ENCODE data around the gene METTL5.
"Not testable (repeated sequence)": the region's sequence is repeated elsewhere in the genome, so short reads cannot be mapped to it uniquely, and the experiment has no call there.

Gene METTL5

DNA sequence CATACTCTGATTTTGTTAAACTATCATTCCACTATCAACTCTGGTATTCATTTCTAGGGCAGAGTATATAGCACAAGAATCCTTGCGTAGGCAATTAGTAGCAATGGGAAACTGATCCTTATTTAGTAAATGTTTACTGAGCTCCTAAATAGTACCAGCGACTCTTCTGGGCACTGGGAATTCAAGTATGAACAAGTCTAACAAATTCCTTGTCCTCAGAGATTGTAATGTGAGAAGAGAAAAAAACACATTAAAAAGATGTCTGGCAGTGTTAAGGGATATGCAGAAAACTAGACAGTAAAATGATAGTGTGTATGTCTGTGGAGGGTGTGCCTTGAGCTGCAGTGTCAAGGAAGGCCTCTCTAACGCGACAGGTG lies 721 bp downstream of the METTL5 start:
- H3K9me3 ChIP-seq (ENCODE audit: insufficient read depth, low read length, severe bottlenecking) = no peaks in the 10 kb centered on the region
- H3K4me1 ChIP-seq (ENCODE audit: insufficient read depth, low read length) = peaks cover 46% of the 10 kb centered on the region

GRCh38 chr2:169822785-169823392 lies 1.8 kb downstream of the METTL5 start:
- Histone ChIP-seq H3K27ac (ENCODE audit: low read length) (0 out of 2 replicates have a peak overlapping the region, but pooled peaks have one; percentile 4), H4K20me1 (ENCODE audit: insufficient read depth, low read length) (0 out of 2 replicates have a peak, but pooled peaks cover 2% of the 10 kb centered on the region), H3K36me3 (ENCODE audit: insufficient read depth, low read length) (peaks cover 35% of the 10 kb centered on the region), H3K79me2 (ENCODE audit: insufficient read depth, low read length) (peaks cover 51% of the 10 kb centered on the region), H3K4me3 (ENCODE audit: low read depth in 1 of 2, low read length in 2 of 2) (peak overlapping the region in 1 of 2 experiments; percentile 65; a peak in 1 of 4 replicates), H3K9me3 (ENCODE audit: insufficient read depth, low read length, severe bottlenecking) (no peaks in the 10 kb centered on the region), H3K4me1 (ENCODE audit: insufficient read depth, low read length) (peaks cover 38% of the 10 kb centered on the region), H3K9ac (ENCODE audit: low read depth, low read length) (peak overlapping the region; percentile 71; the same call in 1 of the 2 replicates), H3K27me3 (ENCODE audit: insufficient read depth, low read length, poor library complexity) (no peaks in the 10 kb centered on the region), H3K4me2 (ENCODE audit: insufficient read depth, low read length) (peak overlapping the region; percentile 97), H2AFZ (ENCODE audit: low read depth, low read length) (no peak overlapping the region)
- TF ChIP-seq, protein P1, sequence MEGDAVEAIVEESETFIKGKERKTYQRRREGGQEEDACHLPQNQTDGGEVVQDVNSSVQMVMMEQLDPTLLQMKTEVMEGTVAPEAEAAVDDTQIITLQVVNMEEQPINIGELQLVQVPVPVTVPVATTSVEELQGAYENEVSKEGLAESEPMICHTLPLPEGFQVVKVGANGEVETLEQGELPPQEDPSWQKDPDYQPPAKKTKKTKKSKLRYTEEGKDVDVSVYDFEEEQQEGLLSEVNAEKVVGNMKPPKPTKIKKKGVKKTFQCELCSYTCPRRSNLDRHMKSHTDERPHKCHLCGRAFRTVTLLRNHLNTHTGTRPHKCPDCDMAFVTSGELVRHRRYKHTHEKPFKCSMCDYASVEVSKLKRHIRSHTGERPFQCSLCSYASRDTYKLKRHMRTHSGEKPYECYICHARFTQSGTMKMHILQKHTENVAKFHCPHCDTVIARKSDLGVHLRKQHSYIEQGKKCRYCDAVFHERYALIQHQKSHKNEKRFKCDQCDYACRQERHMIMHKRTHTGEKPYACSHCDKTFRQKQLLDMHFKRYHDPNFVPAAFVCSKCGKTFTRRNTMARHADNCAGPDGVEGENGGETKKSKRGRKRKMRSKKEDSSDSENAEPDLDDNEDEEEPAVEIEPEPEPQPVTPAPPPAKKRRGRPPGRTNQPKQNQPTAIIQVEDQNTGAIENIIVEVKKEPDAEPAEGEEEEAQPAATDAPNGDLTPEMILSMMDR (IDR thresholded peaks at IDR 0.05; ENCODE audit: borderline replicate concordance, extremely low read depth, low read length, poor library complexity, severe bottlenecking) = no peak
- no peak for TF ChIP-seq EZH2 (IDR thresholded peaks at IDR 0.05; ENCODE audit: borderline replicate concordance, low read depth, low read length, severe bottlenecking)
- ATAC-seq (ENCODE audit: insufficient read depth, low read depth) = no peak
- DNase-seq = no peak

More for the DNA sequence above, 721 bp downstream of the METTL5 start:
- peak overlapping the region; percentile 59 to 65 for H3K4me3 ChIP-seq (ENCODE audit: low read depth in 1 of 2, low read length in 2 of 2)
- TF ChIP-seq, protein P1 (IDR thresholded peaks at IDR 0.05; ENCODE audit: borderline replicate concordance, extremely low read depth, low read length, poor library complexity, severe bottlenecking) = no peak
- no peak for TF ChIP-seq EZH2 (IDR thresholded peaks at IDR 0.05; ENCODE audit: borderline replicate concordance, low read depth, low read length, severe bottlenecking)
- peak overlapping the region; percentile 87 for H2AFZ ChIP-seq (ENCODE audit: low read depth, low read length)
- H3K27ac ChIP-seq (ENCODE audit: low read length) = peak overlapping the region; percentile 67; the same call in 1 of the 2 replicates
- ATAC-seq (ENCODE audit: insufficient read depth, low read depth) = peak; percentile 8; the same call in 2 of the 3 replicates
- H3K36me3 ChIP-seq (ENCODE audit: insufficient read depth, low read length) = peaks cover 25% of the 10 kb centered on the region
- peak overlapping the region; percentile 97 for H3K4me2 ChIP-seq (ENCODE audit: insufficient read depth, low read length)
- no peak for DNase-seq
- peaks cover 60% of the 10 kb centered on the region for H3K79me2 ChIP-seq (ENCODE audit: insufficient read depth, low read length)
- no peaks in the 10 kb centered on the region for H3K27me3 ChIP-seq (ENCODE audit: insufficient read depth, low read length, poor library complexity)
- H3K9ac ChIP-seq (ENCODE audit: low read depth, low read length) = peak overlapping the region; percentile 71
- peaks cover 12% of the 10 kb centered on the region for H4K20me1 ChIP-seq (ENCODE audit: insufficient read depth, low read length)

DNA sequence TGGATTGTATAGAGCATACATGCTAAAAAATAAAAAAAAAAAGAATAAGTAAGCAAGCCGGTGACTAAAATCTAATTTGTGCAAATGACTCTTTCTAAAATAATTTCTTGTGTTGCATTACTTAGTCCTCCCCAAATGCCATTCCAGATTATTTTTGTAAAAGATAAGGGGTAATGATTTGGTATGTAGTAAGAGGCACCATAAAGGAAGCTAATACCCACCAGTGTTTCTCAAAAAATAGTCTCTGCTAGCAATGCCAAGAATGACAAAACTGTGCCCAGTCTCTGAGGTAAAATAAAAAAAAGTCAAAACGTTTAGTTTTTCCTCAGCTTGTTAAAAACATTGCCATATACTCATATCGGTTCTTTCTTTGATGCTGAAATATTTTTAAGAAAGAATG lies 2.7 kb downstream of the METTL5 start:
- DNase-seq (no peak), ATAC-seq (ENCODE audit: insufficient read depth, low read depth) (no peak)
- H3K4me2 ChIP-seq (ENCODE audit: insufficient read depth, low read length) = peak overlapping the region; percentile 97; the same call in 1 of the 2 replicates
- H4K20me1 ChIP-seq (ENCODE audit: insufficient read depth, low read length) = no peaks in the 10 kb centered on the region
- TF ChIP-seq, protein P1 (IDR thresholded peaks at IDR 0.05; ENCODE audit: borderline replicate concordance, extremely low read depth, low read length, poor library complexity, severe bottlenecking) = no peak
- no peak for TF ChIP-seq EZH2 (IDR thresholded peaks at IDR 0.05; ENCODE audit: borderline replicate concordance, low read depth, low read length, severe bottlenecking)
- H3K36me3 ChIP-seq (ENCODE audit: insufficient read depth, low read length) = peaks cover 44% of the 10 kb centered on the region
- no peaks in the 10 kb centered on the region for H3K9me3 ChIP-seq (ENCODE audit: insufficient read depth, low read length, severe bottlenecking)
- no peaks in the 10 kb centered on the region for H3K27me3 ChIP-seq (ENCODE audit: insufficient read depth, low read length, poor library complexity)
- H3K27ac ChIP-seq (ENCODE audit: low read length) = no peak overlapping the region
- no peak overlapping the region for H2AFZ ChIP-seq (ENCODE audit: low read depth, low read length)
- H3K4me1 ChIP-seq (ENCODE audit: insufficient read depth, low read length) = peaks cover 37% of the 10 kb centered on the region
- peaks cover 46% of the 10 kb centered on the region for H3K79me2 ChIP-seq (ENCODE audit: insufficient read depth, low read length)
- no peak overlapping the region for H3K9ac ChIP-seq (ENCODE audit: low read depth, low read length)
- no peak overlapping the region for H3K4me3 ChIP-seq (ENCODE audit: low read depth in 1 of 2, low read length in 2 of 2)

- Histone ChIP-seq H3K79me2 (ENCODE audit: insufficient read depth, low read length) (peaks cover 56% of the 10 kb centered on the region), H3K4me1 (ENCODE audit: insufficient read depth, low read length) (peaks cover 29% of the 10 kb centered on the region), H3K36me3 (ENCODE audit: insufficient read depth, low read length) (peaks cover 59% of the 10 kb centered on the region)
- not testable (repeated sequence) for H3K27me3 ChIP-seq (ENCODE audit: insufficient read depth, low read length, poor library complexity); H3K4me3 ChIP-seq (ENCODE audit: low read depth in 1 of 2, low read length in 2 of 2); H4K20me1 ChIP-seq (ENCODE audit: insufficient read depth, low read length); ATAC-seq (ENCODE audit: insufficient read depth, low read depth); H3K4me2 ChIP-seq (ENCODE audit: insufficient read depth, low read length); H2AFZ ChIP-seq (ENCODE audit: low read depth, low read length); DNase-seq; H3K9ac ChIP-seq (ENCODE audit: low read depth, low read length); H3K9me3 ChIP-seq (ENCODE audit: insufficient read depth, low read length, severe bottlenecking); H3K27ac ChIP-seq (ENCODE audit: low read length)
Measured at GRCh38 chr2:169820101-169820500, 4.6 kb downstream of the METTL5 start.

Data from DND-41 (cell line).